IPS-20b (cell line): ENCODE results near the gene GRM7.

Experiments used
- H3K27ac ChIP-seq: one replicate; pipeline ENCODE4 v1.5.1; 2013; ENCODE audit warnings: low read length
- H3K27me3 ChIP-seq: 2 replicates; pipeline ENCODE4 v1.6.1; 2013; ENCODE audit warnings: mild to moderate bottlenecking, low read length, inconsistent platforms; ENCODE audit not compliant: insufficient read depth
- H3K36me3 ChIP-seq: 2 replicates; pipeline ENCODE4 v1.6.1; 2013; ENCODE audit warnings: low read depth, mild to moderate bottlenecking, inconsistent platforms, low read length, moderate library complexity; ENCODE audit not compliant: insufficient read depth
- H3K4me1 ChIP-seq: 2 replicates; pipeline ENCODE4 v1.6.1; 2013; ENCODE audit warnings: mild to moderate bottlenecking, control low read depth, inconsistent platforms, low read length, moderate library complexity; ENCODE audit not compliant: insufficient read depth
- H3K4me3 ChIP-seq: 2 replicates; pipeline ENCODE4 v1.5.1; 2013; ENCODE audit warnings: mild to moderate bottlenecking, low read length, inconsistent platforms
- H3K9ac ChIP-seq: 2 replicates; pipeline ENCODE4 v1.6.1; 2013; ENCODE audit warnings: low read depth, mild to moderate bottlenecking, inconsistent platforms, low read length, moderate library complexity
- H3K9me3 ChIP-seq: 2 replicates; pipeline ENCODE4 v1.6.1; 2013; ENCODE audit warnings: mild to moderate bottlenecking, low read depth, low read length, inconsistent platforms; ENCODE audit not compliant: insufficient read depth

The GRM7 gene

GRCh38 chr3:7749931-7750695 is 889.2 kb downstream of the GRM7 start:
- no peak overlapping the region for H3K4me3 ChIP-seq
- H3K27me3 ChIP-seq, result no peaks in the 10 kb centered on the region
- H3K9ac ChIP-seq, result no peak overlapping the region
- H3K9me3 ChIP-seq, result no peaks in the 10 kb centered on the region
- H3K36me3 ChIP-seq, result no peaks in the 10 kb centered on the region
- no peak overlapping the region for H3K27ac ChIP-seq
- H3K4me1 ChIP-seq, result peaks cover 6% of the 10 kb centered on the region; the same call in 1 of the 2 replicates

DNA sequence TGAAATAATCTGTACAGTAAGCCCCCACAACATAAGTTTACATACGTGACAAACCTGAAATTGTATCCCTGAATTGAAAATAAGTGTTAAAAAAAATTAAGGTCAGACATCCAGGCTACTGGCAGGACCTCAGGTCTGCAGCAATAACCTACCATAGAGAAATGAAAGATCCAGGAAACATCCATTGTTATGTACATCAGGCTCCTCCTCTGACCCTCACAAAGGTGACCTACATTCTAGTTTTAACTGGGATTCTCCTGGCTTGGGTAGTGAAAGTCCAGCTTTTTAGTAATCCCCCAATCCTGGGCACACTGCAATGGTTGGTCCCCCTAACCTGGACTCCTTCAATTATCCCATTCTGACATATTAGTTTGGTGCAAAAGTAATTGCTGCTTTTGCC is 891.1 kb downstream of the GRM7 start:
- no peak overlapping the region for H3K4me3 ChIP-seq
- no peaks in the 10 kb centered on the region for H3K36me3 ChIP-seq
- no peaks in the 10 kb centered on the region for H3K27me3 ChIP-seq
- peaks cover 6% of the 10 kb centered on the region; the same call in 1 of the 2 replicates for H3K4me1 ChIP-seq
- H3K27ac ChIP-seq, result no peak overlapping the region
- no peak overlapping the region for H3K9ac ChIP-seq
- no peaks in the 10 kb centered on the region for H3K9me3 ChIP-seq

- no peak overlapping the region for H3K9ac ChIP-seq
- no peak overlapping the region for H3K4me3 ChIP-seq
- no peak overlapping the region for H3K27ac ChIP-seq
- H3K9me3 ChIP-seq, result no peaks in the 10 kb centered on the region
- H3K36me3 ChIP-seq, result no peaks in the 10 kb centered on the region
- no peaks in the 10 kb centered on the region for H3K27me3 ChIP-seq
- peaks cover 6% of the 10 kb centered on the region; the same call in 1 of the 2 replicates for H3K4me1 ChIP-seq
Measured at GRCh38 chr3:7754653-7755441, 893.9 kb downstream of the GRM7 start.

DNA sequence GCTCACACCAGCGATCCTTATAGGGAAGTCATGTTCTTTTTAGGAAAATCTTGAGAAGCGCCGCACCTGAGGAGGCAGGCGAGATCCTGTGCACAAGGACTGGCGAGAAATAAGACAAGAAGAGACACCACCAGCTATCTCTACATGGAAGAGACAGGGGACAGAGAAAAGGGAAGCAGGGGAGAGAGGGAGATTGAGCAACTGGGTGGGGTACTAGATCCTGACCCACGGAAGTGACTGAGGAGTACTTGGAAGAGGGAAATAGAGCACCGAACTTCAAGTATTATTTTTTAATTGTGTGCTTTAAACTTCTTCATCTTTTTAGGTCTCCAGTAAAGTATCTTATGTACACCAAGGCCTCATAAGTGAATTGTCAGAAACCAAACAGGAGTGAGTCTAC is 898.7 kb downstream of the GRM7 start:
- no peaks in the 10 kb centered on the region for H3K27me3 ChIP-seq
- H3K4me3 ChIP-seq, result no peak overlapping the region
- no peaks in the 10 kb centered on the region for H3K4me1 ChIP-seq
- H3K27ac ChIP-seq, result no peak overlapping the region
- H3K9ac ChIP-seq, result no peak overlapping the region
- peaks cover 4% of the 10 kb centered on the region; the same call in 1 of the 2 replicates for H3K9me3 ChIP-seq
- H3K36me3 ChIP-seq, result no peaks in the 10 kb centered on the region

DNA sequence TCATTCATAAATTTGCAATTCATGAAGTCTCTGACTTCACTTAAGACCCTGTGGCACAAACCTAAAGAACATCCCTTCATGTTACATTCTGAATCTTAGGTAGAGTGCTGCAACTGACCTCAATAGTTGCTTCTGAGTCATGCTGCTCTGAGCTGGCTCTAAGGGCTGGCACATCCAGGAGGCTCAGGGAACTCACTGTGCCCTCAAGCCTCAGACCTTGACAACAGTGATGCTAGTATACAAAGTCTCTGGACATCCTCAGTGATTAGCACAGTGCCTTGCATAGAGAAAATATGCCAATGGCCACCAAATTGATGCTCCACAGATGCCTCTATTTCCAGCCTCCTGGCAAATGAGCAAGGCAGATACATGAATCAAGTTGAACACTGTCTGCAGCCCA is 899.8 kb downstream of the GRM7 start:
- H3K36me3 ChIP-seq, result no peaks in the 10 kb centered on the region
- H3K27ac ChIP-seq, result no peak overlapping the region
- no peak overlapping the region for H3K9ac ChIP-seq
- no peak overlapping the region for H3K4me3 ChIP-seq
- H3K9me3 ChIP-seq, result peaks cover 4% of the 10 kb centered on the region; the same call in 1 of the 2 replicates
- no peaks in the 10 kb centered on the region for H3K27me3 ChIP-seq
- no peaks in the 10 kb centered on the region for H3K4me1 ChIP-seq

DNA sequence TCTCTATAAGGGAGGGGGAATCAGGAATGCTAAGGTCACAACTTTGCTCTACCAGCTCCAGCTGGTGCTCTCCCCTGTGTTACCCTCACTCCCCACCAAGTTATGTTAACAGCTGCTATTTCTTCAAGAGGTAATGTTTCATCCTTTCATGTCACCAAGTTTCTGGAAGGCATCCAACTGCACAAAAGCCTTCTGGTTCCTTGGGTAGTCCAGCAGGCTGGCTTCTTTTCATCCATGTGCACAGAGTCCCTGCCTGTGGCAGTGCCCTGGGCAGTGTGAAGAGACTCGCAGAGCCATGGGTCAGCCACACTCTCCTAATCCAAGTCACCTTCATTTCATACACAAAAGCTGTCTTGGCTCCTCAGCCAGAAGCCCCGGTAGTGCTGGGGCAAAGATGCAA is 903.2 kb downstream of the GRM7 start:
- Histone ChIP-seq H3K9me3 (peaks cover 4% of the 10 kb centered on the region; the same call in 1 of the 2 replicates), H3K36me3 (no peaks in the 10 kb centered on the region), H3K9ac (no peak overlapping the region), H3K4me1 (no peaks in the 10 kb centered on the region), H3K27me3 (no peaks in the 10 kb centered on the region), H3K4me3 (no peak overlapping the region), H3K27ac (no peak overlapping the region)

DNA sequence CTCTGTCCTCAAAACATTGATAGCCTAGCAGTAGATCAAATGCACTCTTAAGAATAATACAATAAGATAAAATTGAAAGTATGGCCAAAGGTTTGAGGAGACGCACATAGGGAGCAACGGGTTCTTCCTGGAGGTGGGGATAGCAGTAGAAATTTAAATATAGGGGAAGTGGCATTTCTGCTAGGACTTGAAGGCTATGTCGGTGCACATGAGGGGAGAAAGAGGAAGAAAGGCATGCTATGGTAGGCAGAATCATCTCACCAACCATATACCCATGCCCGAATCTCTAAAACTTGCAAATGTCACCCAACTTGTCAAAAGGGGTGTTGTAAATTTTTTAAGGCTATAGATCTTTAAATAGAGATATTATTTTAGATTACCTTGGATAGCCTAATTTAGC is 905.6 kb downstream of the GRM7 start:
- no peak overlapping the region for H3K4me3 ChIP-seq

GRCh38 chr3:7779331-7779730 is 918.4 kb downstream of the GRM7 start:
- H3K9ac ChIP-seq, result no peak overlapping the region
- H3K4me3 ChIP-seq, result no peak overlapping the region
- no peaks in the 10 kb centered on the region for H3K27me3 ChIP-seq
- no peaks in the 10 kb centered on the region for H3K4me1 ChIP-seq
- no peaks in the 10 kb centered on the region for H3K36me3 ChIP-seq
- H3K27ac ChIP-seq, result no peak overlapping the region
- no peaks in the 10 kb centered on the region for H3K9me3 ChIP-seq

More for the DNA sequence above, 905.6 kb downstream of the GRM7 start:
- Histone ChIP-seq H3K4me1 (no peaks in the 10 kb centered on the region), H3K27me3 (no peaks in the 10 kb centered on the region), H3K9ac (no peak overlapping the region), H3K27ac (no peak overlapping the region), H3K9me3 (peaks cover 2% of the 10 kb centered on the region; the same call in 1 of the 2 replicates), H3K36me3 (no peaks in the 10 kb centered on the region)

- Histone ChIP-seq H3K27me3 (no peaks in the 10 kb centered on the region), H3K9ac (no peak overlapping the region), H3K9me3 (no peaks in the 10 kb centered on the region), H3K27ac (no peak overlapping the region), H3K4me3 (no peak overlapping the region), H3K36me3 (no peaks in the 10 kb centered on the region), H3K4me1 (no peaks in the 10 kb centered on the region)
Measured at GRCh38 chr3:7781395-7781794, 920.5 kb downstream of the GRM7 start.

DNA sequence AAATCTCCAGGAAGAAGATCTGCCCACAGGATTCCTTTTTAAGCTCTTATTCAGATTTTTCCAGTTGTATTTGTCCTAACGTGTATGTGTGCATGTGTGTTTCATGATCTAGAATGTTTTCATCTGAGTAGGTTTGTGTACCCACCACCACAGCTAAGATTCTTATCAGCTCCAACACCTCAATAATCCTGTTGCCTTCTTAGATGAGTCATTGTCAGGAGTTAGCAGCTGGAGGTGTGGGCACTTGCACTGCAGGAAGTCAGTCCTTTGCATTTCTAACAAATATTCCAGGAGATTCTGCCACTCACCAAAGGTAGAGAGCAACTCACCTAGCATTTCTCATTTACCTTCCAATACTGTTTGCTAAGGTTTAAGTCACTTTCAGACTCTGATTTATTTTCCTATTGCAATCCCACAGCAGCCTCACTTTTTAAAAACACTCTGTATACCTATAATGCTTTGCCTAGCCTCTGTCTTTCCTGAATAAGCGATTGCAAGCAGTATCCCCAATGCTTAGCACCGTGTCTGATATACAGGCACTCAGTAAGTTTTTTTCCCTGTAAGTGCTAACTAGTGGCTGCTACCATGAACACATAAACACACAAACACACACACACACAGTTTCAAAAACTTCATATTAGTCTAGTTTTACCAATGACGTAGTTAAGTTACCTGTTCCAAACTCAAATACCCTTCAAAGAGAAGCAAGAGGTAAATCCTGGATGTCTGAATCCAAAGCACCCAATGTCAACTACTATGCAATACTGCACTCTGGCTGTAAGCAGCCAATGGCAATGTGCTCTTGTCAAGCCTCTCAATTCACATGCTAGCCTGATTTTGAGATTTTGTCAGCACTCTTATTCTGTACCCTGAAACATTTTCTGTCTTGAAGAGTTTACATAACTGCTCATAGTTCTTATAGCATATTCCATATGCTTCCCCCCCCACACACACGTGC is 927.2 kb downstream of the GRM7 start:
- Histone ChIP-seq H3K4me3 (no peak overlapping the region; the same call in 1 of the 2 replicates), H3K36me3 (no peaks in the 10 kb centered on the region), H3K27me3 (no peaks in the 10 kb centered on the region), H3K4me1 (peaks cover 31% of the 10 kb centered on the region; the same call in 1 of the 2 replicates), H3K9me3 (no peaks in the 10 kb centered on the region; the same call in 1 of the 2 replicates), H3K27ac (no peak overlapping the region), H3K9ac (peak overlapping the region; percentile 42; the same call in 1 of the 2 replicates)

GRCh38 chr3:7788881-7789280 is 928.0 kb downstream of the GRM7 start:
- peak overlapping the region; percentile 42; the same call in 1 of the 2 replicates for H3K9ac ChIP-seq
- peaks cover 31% of the 10 kb centered on the region; the same call in 1 of the 2 replicates for H3K4me1 ChIP-seq
- H3K27me3 ChIP-seq, result no peaks in the 10 kb centered on the region
- peak overlapping the region; percentile 22; the same call in 1 of the 2 replicates for H3K4me3 ChIP-seq
- H3K36me3 ChIP-seq, result no peaks in the 10 kb centered on the region
- H3K9me3 ChIP-seq, result no peaks in the 10 kb centered on the region; the same call in 1 of the 2 replicates
- peak overlapping the region; percentile 10 for H3K27ac ChIP-seq
